ENCODE data around the gene SLC66A3. TPM values are rescaled to one million over a fixed set of nuclear protein-coding genes. Genes with fewer than 3 reads are reported as not detected.
A peak's percentile ranks its signal among the peaks of the same experiment; 100 is the strongest.

The SLC66A3 gene
- polyA plus RNA-seq = 48.6 TPM

DNA sequence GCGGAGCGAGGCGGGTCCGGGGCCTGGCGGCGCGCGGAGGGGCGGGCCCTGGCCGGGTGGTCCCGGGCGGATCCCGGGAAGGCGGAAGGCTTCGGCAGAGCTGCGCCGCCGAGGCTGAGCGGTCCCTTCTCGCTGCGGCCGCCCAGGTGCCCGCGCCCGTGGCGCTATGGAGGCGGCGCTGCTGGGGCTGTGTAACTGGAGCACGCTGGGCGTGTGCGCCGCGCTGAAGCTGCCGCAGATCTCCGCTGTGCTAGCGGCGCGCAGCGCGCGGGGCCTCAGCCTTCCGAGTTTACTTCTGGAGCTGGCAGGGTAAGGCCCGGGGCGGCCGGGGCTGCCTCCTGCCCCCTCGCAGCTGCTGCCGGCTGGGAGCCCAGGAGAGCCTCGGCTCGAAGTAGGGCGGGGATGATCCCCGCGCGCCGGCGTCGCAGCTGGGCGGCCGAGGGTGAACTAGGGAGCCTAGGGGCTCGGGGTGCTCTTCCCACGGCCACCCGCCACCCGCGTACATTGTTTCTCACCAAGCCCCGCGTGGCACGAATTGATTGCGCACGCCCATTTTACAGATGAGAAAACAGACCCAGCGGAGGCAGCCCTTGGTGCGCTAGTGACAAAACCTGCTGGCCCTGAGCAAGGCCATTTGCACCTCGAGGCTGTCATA, at the start of gene SLC66A3:
Gene SLC66A3 (plus strand): TSS at position 87 of the 655 bp plus-strand sequence. CDS start 80 bp downstream, at position 167.
- no peaks in the 10 kb centered on the region for H3K9me3 Mint-ChIP-seq
- no peaks in the 10 kb centered on the region for H3K36me3 Mint-ChIP-seq
- H3K27me3 Mint-ChIP-seq = no peaks in the 10 kb centered on the region
- H3K4me1 Mint-ChIP-seq = peaks cover 7 to 13% (median 12%) of the 10 kb centered on the region in 3 donors
- H3K27ac Mint-ChIP-seq = peak within 1 kb of the TSS; percentile 77 to 95 (median 91)
- H3K4me3 Mint-ChIP-seq = peak within 1 kb of the TSS; percentile 82 to 96 (median 92)

DNA sequence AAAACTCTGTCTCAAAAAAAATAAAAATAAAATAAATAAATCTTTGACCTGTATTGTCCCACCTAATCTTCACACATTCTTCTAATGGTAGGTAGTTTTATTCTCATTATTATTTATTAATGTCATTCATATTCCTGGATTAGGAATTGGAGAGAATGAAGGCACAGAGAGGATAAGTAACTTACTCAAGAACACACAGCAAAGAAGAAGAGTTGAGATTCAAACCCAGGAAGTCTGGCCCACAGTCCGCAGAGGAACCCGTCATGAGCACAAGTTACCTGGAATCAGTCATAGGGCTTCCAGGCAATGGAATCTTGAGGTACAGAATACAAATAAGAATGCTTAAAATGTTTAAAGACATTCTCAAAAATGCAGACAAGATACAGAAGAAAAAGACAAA, 46.3 kb upstream of the SLC66A3 start:
- H3K27me3 Mint-ChIP-seq = peaks cover 7% of the 10 kb centered on the region
- no peaks in the 10 kb centered on the region for H3K36me3 Mint-ChIP-seq
- peaks cover 0 to 4% (median 0%) of the 10 kb centered on the region in 3 donors for H3K4me1 Mint-ChIP-seq
- H3K9me3 Mint-ChIP-seq = peaks cover 0 to 4% (median 0%) of the 10 kb centered on the region in 3 donors
- H3K27ac Mint-ChIP-seq = no peak overlapping the region
- H3K4me3 Mint-ChIP-seq = no peak overlapping the region

DNA sequence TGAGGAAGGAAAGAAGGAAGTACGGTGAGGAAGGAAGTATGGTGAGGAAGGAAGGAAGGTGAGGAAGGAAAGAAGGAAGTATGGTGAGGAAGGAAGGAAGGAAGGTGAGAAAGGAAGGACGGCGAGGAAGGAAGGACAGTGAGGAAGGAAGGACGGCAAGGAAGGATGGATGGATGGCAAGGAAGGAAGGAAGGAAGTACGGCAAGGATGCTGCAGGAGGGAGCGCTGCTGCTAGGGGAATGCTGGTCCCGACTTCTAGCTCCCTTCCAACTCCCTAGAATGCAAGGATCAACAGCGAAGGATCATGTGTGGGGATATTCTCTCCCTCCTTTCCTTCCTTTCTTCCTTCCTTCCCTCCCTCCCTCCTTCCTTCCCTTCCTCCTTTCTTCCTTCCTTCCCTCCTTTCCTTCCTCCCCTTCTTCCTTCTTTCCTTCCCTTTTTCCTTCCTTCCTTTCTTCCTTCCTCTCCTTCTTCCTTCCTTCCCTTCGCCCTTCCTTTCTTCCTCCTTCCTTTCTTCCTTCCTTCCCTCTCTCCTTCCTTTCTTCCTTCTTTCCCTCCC, 42.3 kb upstream of the SLC66A3 start:
- H3K27ac Mint-ChIP-seq = peak overlapping the region in 1 of 3 donors; percentile 39
- peaks cover 0 to 4% (median 0%) of the 10 kb centered on the region in 3 donors for H3K9me3 Mint-ChIP-seq
- peaks cover 0 to 2% (median 0%) of the 10 kb centered on the region in 3 donors for H3K4me1 Mint-ChIP-seq
- H3K27me3 Mint-ChIP-seq = peaks cover 2% of the 10 kb centered on the region
- H3K4me3 Mint-ChIP-seq = no peak overlapping the region
- peaks cover 1% of the 10 kb centered on the region for H3K36me3 Mint-ChIP-seq

DNA sequence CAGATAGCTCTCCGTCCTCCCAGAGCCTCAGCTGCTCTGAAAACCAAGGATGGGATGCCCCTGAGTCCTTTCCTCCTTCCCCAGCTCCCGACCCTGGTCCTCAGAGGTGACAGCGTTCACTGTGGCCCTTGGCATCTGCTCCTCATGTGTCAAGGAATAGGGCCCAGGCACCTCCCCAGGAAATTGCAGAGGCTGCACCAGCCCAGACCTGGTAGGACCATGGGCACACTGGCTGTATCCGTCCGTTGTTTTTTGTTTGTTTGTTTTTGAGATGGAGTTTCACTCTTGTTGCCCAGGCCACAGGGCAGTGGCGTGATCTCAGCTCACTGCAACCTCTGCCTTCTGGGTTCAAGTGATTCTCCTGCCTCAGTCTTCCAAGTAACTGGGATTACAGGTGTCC, 37.5 kb upstream of the SLC66A3 start:
- H3K36me3 Mint-ChIP-seq = peaks cover 2% of the 10 kb centered on the region
- no peak overlapping the region for H3K27ac Mint-ChIP-seq
- peaks cover 2% of the 10 kb centered on the region for H3K27me3 Mint-ChIP-seq
- no peak overlapping the region for H3K4me3 Mint-ChIP-seq
- H3K9me3 Mint-ChIP-seq = peaks cover 0 to 2% (median under 1%) of the 10 kb centered on the region in 3 donors
- H3K4me1 Mint-ChIP-seq = peaks cover 5 to 7% (median 6%) of the 10 kb centered on the region in 3 donors

DNA sequence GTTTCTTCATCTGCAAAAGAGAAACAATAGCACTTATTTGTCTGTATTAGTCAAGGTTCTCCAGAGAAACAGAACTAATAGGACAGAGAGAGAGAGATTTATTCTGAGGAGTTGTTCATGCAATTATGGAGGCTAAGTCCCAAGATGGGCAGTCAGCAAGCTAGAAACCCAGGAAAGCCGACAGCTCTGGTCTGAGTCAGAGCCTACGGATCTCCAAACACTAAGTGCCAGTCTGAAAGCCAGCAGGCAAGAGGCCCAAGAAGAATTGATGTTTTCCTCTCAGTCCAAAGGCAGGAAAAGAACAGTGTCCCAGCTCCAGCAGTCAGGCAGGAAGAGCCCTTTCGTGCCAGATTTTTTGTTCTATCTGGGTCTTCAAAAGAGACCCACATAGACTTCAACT, 36.5 kb upstream of the SLC66A3 start:
- H3K4me1 Mint-ChIP-seq = peaks cover 5 to 7% (median 6%) of the 10 kb centered on the region in 3 donors
- no peak overlapping the region for H3K4me3 Mint-ChIP-seq
- H3K27me3 Mint-ChIP-seq = peaks cover 4% of the 10 kb centered on the region
- peaks cover 0 to 2% (median 0%) of the 10 kb centered on the region in 3 donors for H3K9me3 Mint-ChIP-seq
- peaks cover 2% of the 10 kb centered on the region for H3K36me3 Mint-ChIP-seq
- no peak overlapping the region for H3K27ac Mint-ChIP-seq

DNA sequence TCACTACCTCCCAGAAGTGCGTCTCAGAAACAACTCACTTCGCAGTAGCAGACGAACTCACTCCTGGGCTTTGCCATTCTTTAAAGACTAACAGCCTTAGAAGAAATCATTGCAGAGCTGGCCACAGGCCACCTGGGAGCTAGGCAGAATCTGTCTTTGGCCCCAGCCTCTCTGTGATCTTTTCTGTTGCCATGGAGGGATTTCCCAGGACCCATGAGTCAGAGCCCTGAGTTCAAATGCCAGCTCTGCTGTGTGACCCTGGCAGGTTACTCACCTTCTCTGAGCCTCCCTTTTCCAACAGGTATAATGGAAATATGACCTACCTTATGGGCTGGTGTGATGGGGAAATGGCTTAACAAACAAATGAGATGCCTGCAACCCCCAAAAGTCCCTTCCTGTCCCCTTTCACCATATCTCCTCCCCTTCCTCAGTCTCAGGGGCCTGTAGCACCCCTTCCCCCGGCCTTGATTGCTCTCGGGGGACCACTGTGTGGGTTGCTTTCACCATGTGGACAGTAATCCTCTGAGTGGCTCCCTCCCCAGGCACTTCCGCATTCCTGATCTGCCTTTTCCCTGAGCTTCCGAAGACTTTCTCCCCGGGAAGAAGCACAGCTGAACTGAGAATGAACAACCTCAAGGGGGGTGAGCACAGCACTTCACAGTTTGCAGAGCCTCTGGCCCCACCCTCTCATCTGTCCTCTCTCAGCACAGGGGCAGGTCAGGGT, 34.0 kb upstream of the SLC66A3 start:
- Mint-ChIP-seq H3K27me3 (peaks cover 9% of the 10 kb centered on the region), H3K36me3 (peaks cover 2% of the 10 kb centered on the region), H3K4me1 (peaks cover 5 to 9% (median 6%) of the 10 kb centered on the region in 3 donors), H3K27ac (peak overlapping the region in 1 of 3 donors; percentile 76), H3K9me3 (peaks cover 0 to 2% (median 0%) of the 10 kb centered on the region in 3 donors), H3K4me3 (peak overlapping the region in 1 of 4 donors; percentile 54)

DNA sequence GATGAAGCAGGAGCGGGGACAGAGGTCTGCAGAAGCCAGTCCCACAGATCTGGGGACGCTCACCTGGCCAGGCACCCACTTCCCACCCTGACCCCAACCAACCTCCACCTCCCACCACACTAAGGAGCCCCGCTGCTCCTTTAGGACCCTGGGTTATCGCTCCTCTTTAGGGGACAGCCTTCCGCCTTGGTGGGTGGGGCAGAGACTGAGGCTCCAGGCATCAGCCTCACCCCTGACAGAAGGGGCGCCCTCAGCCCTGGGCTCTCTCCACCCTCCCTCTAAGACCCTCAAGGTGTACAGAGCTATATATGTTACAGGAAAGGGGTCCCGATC, 33.5 kb upstream of the SLC66A3 start:
- H3K36me3 Mint-ChIP-seq = peaks cover 2% of the 10 kb centered on the region
- peaks cover 8% of the 10 kb centered on the region for H3K27me3 Mint-ChIP-seq
- peak overlapping the region in 2 of 4 donors; percentile 5 to 16 for H3K4me3 Mint-ChIP-seq
- H3K27ac Mint-ChIP-seq = peak overlapping the region in 1 of 3 donors; percentile 76
- peaks cover 0 to 2% (median 0%) of the 10 kb centered on the region in 3 donors for H3K9me3 Mint-ChIP-seq
- H3K4me1 Mint-ChIP-seq = peaks cover 5 to 9% (median 6%) of the 10 kb centered on the region in 3 donors

DNA sequence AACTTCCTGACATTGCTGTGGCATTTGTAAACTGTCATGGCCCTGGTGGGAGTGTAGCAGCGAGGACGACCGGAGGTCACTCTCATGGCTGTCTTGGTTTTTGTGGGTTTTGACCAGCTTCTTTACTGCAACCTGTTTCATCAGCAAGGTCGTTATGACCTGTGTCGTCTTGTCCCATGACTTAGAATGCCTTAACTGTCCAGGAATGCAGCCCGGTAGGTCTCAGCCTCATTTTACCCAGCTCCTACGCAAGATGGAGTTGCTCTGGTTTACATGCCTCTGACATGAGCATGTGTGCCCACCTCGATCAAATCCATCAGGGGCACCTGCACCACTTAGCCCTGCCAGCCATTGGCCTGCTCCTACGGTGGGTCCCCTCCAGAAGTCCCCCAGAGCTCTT, 32.9 kb upstream of the SLC66A3 start:
- peaks cover 0 to 2% (median 0%) of the 10 kb centered on the region in 3 donors for H3K9me3 Mint-ChIP-seq
- no peak overlapping the region for H3K27ac Mint-ChIP-seq
- H3K4me1 Mint-ChIP-seq = peaks cover 5 to 9% (median 6%) of the 10 kb centered on the region in 3 donors
- no peak overlapping the region for H3K4me3 Mint-ChIP-seq
- peaks cover 2% of the 10 kb centered on the region for H3K36me3 Mint-ChIP-seq
- H3K27me3 Mint-ChIP-seq = peaks cover 8% of the 10 kb centered on the region

DNA sequence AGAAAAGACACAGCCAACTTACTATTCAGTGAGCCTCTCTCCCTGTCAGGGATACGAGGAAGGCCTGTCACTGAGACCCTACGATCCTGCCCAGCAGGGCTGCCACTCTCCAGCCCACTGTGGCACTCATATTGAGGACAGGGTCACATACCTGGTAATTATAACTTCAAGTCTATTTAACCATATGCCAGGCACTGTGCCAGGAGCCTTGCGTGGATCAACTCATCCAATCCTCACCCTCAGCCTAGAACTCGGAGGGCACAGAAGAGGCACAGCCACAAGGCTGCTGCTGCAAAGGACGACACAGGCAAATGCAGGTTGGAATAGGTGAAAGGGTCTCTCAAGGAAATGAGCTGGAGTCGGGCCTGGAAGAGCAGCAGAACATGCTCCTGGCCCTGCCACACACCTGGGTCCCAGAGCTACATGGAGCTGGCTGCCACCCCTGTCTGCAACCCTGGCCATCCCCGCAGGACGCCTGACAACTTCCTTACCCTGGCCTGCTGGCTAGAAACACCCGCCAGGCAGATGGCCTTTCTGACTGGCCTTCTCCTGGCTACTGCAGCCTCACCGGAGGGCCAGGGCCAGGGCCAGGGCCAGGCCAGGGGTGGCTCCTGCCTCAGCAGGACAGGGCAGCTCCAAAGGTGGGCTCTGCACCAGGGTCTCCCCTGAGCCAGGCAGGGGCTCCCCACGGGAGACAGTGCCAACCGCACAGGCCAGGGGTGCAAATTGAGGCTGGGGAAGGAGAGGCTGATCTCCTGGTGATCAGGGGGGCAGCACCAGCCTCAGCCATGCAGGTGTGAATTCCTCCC, 32.1 kb upstream of the SLC66A3 start:
- peaks cover 6 to 12% (median 7%) of the 10 kb centered on the region in 3 donors for H3K4me1 Mint-ChIP-seq
- H3K4me3 Mint-ChIP-seq = no peak overlapping the region
- H3K27ac Mint-ChIP-seq = no peak overlapping the region
- peaks cover 1% of the 10 kb centered on the region for H3K36me3 Mint-ChIP-seq
- H3K9me3 Mint-ChIP-seq = peaks cover 0 to 2% (median 0%) of the 10 kb centered on the region in 3 donors
- H3K27me3 Mint-ChIP-seq = peaks cover 8% of the 10 kb centered on the region

DNA sequence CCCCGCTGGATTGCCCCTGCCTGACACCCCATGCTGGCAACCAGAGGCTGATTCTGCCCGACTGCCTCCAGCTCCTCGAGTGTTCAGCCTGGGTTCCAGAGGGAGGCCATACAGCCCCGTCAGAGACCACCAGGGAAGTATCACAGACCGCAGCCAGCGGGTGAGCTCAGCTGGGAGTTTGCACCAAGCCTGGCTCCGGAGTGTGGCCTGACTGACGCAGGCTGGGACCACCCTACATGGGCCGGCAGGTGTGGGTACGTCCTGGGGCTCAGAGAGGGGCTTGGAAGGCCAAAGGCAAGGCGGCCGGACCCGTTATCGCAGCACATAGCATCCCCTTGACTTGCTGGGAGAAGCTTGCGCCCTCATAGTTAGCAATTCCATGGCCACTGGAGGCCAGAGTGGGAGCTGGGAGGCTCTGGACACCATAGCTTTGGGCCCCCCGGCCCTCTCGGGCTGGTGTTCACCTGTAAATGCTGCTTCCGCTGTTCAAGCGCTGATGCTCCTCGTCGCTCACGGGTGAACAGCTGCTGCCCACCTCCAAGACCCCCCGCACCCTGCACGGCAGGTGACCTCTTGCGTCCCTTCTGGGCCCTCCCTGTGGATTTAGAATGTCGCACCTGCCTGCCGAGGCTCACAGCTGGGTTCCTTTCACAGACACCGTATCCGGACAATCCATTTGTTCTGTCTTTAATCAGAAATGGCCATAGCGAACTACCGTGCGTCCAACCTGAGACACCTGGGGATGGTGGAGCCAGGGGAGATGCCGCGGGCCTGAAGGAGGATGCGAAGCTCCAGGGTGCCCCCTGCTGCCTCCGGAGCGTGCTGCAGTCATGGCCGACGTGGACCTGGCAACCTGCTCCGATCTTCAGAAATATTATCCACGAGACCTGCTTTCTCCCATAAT, 31.2 kb upstream of the SLC66A3 start:
- H3K9me3 Mint-ChIP-seq = peaks cover 0 to 2% (median 0%) of the 10 kb centered on the region in 3 donors
- no peak overlapping the region for H3K4me3 Mint-ChIP-seq
- peaks cover 1% of the 10 kb centered on the region for H3K36me3 Mint-ChIP-seq
- no peak overlapping the region for H3K27ac Mint-ChIP-seq
- H3K4me1 Mint-ChIP-seq = peaks cover 6 to 13% (median 7%) of the 10 kb centered on the region in 3 donors
- peaks cover 8% of the 10 kb centered on the region for H3K27me3 Mint-ChIP-seq

DNA sequence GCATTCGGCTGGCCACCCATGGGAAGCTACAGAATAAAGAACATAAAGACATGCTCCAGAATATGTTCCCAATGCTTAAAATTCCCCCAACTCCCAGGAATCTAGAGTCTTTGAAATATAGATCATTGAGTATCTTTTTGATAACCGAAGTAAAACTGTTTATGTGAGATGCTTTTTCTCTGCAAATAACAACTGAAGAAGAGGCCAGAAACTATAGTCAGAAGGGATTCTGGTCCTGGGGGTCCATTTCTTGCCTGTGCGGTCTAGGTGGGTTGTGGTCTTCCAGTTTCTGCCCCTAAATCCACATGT, 30.6 kb upstream of the SLC66A3 start:
- peaks cover 1% of the 10 kb centered on the region for H3K36me3 Mint-ChIP-seq
- no peak overlapping the region for H3K4me3 Mint-ChIP-seq
- H3K4me1 Mint-ChIP-seq = peaks cover 7 to 15% (median 9%) of the 10 kb centered on the region in 3 donors
- H3K27me3 Mint-ChIP-seq = peaks cover 8% of the 10 kb centered on the region
- H3K27ac Mint-ChIP-seq = no peak overlapping the region
- H3K9me3 Mint-ChIP-seq = peaks cover 0 to 2% (median 0%) of the 10 kb centered on the region in 3 donors

DNA sequence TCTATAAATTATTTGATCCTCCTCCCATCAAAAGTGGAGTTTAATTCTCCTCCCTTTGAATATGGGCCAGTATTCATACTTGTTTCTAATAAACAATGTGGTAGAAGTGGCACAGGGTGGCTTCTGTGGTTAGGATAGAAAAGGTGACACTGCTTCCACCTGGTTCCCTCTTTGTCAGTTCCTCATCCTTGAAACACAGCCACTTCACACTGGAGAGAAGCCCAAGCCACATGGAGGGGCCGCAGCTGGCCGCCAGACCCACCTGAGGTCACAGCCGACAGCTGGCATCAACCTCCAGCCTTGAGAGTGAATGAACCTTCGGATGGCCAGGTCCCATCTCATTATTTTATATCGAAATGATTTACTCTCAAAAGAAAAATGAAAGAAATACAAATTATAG, 27.5 kb upstream of the SLC66A3 start:
- no peaks in the 10 kb centered on the region for H3K9me3 Mint-ChIP-seq
- H3K27ac Mint-ChIP-seq = peak overlapping the region in 1 of 3 donors; percentile 31
- H3K4me3 Mint-ChIP-seq = no peak overlapping the region
- H3K4me1 Mint-ChIP-seq = peaks cover 8 to 16% (median 10%) of the 10 kb centered on the region in 3 donors
- H3K36me3 Mint-ChIP-seq = no peaks in the 10 kb centered on the region
- H3K27me3 Mint-ChIP-seq = peaks cover 8% of the 10 kb centered on the region

DNA sequence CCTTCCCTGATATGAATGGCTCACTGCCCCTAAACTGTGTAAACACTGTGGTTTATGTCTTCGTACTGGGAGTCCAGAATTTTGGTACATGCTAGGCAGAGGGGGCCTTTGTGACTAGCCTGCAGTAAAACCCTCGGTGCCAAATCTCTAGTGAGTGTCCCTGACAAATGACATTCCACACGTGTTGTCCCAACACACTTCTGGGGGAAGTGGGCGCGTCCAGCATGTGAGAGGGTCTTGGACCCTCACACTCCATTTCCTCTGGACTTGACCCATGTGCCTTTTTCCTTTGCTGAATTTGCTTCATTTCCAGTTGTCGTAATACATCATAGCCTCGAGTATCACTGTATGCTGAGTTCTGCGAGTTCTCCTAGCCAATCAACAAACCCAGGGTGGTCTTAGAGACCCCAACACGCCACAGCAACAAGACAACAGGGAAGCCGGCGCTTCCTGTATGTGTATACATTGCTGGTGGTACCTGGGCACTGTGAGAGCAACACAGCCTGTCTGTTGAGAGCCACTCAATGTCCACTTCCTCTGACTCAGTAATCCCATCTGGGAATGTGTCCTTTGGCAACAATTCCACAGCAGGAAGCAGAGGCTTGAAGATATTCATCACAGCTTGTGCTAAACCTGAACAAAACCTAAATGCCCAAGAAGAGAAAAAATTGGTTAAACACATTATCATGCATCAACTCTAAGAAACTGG, 26.9 kb upstream of the SLC66A3 start:
- Mint-ChIP-seq H3K27ac (no peak overlapping the region), H3K27me3 (peaks cover 7% of the 10 kb centered on the region), H3K4me1 (peaks cover 8 to 18% (median 11%) of the 10 kb centered on the region in 3 donors), H3K4me3 (peak overlapping the region in 1 of 4 donors; percentile 82), H3K9me3 (no peaks in the 10 kb centered on the region), H3K36me3 (no peaks in the 10 kb centered on the region)

Data from IgD-negative memory B cell (primary cell).